Naive thymus-derived CD8-positive, alpha-beta T cell (primary cell): ENCODE data around the gene RAB1B. TPM values are rescaled to one million over a fixed set of nuclear protein-coding genes. Genes with fewer than 3 reads are reported as not detected.
"Not testable (repeated sequence)": the region's sequence is repeated elsewhere in the genome, so short reads cannot be mapped to it uniquely, and the experiment has no call there.

ENCODE experiments used
- ATAC-seq, 2 donors: fragments of 150-1000 bp; cut with Tn5 transposase in 1 of 2; sonication (Bioruptor Pico), chemical (Tn5 transposase) in 1 of 2; 1 replicate in 1 of 2; 2 replicates in 1 of 2; pipeline ENCODE4 v1.10.0; 2021; ENCODE audit warnings: mild to moderate bottlenecking in 2 of 2, moderate library complexity in 2 of 2
- POLR2A ChIA-PET: fragments of 350-600 bp; sonication (Branson Sonifier 250); formaldehyde crosslinking; loops from one replicate; lab custom pipeline; 2021; ENCODE audit warnings: antibody characterized with exemption; lab: Charles Lee
- DNase-seq, 10 donors: peaks; one replicate each; pipeline versions ENCODE4 v3.0.0 to v3.0.0-alpha.2; 2020 to 2022
- H3K27ac Mint-ChIP-seq, 10 donors: one replicate each; pipeline ENCODE4 v1.8.0; 2020 to 2022; ENCODE audit warnings: mild to moderate bottlenecking in 10 of 10, mixed read lengths in 10 of 10, moderate library complexity in 4 of 10, inconsistent platforms in 1 of 10
- H3K27me3 Mint-ChIP-seq, 5 donors: one replicate each; pipeline ENCODE4 v1.8.0; 2021 to 2022; ENCODE audit warnings: mixed read lengths in 5 of 5
- H3K36me3 Mint-ChIP-seq, 3 donors: one replicate each; pipeline ENCODE4 v1.8.0; 2020 to 2022; ENCODE audit warnings: mixed read lengths in 3 of 3, mild to moderate bottlenecking in 2 of 3, inconsistent platforms in 1 of 3
- H3K4me1 Mint-ChIP-seq, 4 donors: one replicate each; pipeline ENCODE4 v1.8.0; 2021 to 2022; ENCODE audit warnings: mixed read lengths in 4 of 4
- H3K4me3 Mint-ChIP-seq, 10 donors: one replicate each; pipeline ENCODE4 v1.8.0; 2020 to 2022; ENCODE audit warnings: mild to moderate bottlenecking in 10 of 10, mixed read lengths in 10 of 10, moderate library complexity in 6 of 10, inconsistent platforms in 1 of 10
- H3K9me3 Mint-ChIP-seq, 9 donors: one replicate each; pipeline ENCODE4 v1.8.0; 2020 to 2022; ENCODE audit warnings: mixed read lengths in 9 of 9, mild to moderate bottlenecking in 3 of 9, inconsistent platforms in 1 of 9, moderate library complexity in 1 of 9
- polyA plus RNA-seq, 3 donors: library from polyadenylated mRNA; unstranded; fragments of 300-500 nt; fragmentation: Illumina TruSeq; gene quantifications; one replicate each; pipeline ENCODE4 v1.2.3, GENCODE V29; 2021
- total RNA-seq, 8 experiments: library from RNA in 2 of 8; stranded (reverse) in 2 of 8; gene quantifications; one replicate each; pipeline ENCODE4 v1.2.3 and lab custom pipeline; 2021 to 2026

RAB1B gene
- total and polyA plus RNA-seq, 5 experiments from 2014 or later, result 13.1 to 69.2 (median 16.1) TPM

DNA sequence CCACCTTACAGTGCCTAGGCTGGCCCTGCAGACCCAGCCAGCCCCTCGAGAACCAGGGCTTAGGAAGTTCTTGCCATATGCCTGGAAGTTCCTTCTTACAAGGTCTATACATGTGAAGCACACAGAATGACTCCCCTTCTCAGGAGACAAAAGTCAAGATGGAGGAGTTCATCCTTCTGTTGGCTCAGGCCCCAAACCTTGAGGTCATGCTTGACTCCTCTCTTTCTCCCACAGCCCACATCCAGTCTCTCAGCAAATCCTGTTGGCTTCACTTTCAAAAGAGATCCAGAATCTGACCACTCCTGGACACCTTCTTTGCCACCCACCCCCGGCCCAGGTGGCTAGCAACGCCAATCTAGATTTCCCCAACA is 50.1 kb downstream of the RAB1B start:
- POLR2A ChIA-PET, result interaction anchor here (1.2 to 7.7 kb wide), 8 partner anchors 7 to 53 kb away, joined by 3 to 126 read pairs (median 13); partner anchors contain the start of genes B4GAT1, BRMS1, RAB1B and RIN1
- Mint-ChIP-seq H3K27ac (peak overlapping the region; percentile 84 to 100 (median 100)), H3K4me1 (peaks cover 42 to 82% (median 66%) of the 10 kb centered on the region in 4 donors), H3K27me3 (no peaks in the 10 kb centered on the region), H3K9me3 (peaks cover 0 to 6% (median 0%) of the 10 kb centered on the region in 9 donors), H3K36me3 (peaks cover 0 to 4% (median 4%) of the 10 kb centered on the region in 3 donors), H3K4me3 (peak overlapping the region; percentile 73 to 97 (median 90))
- DNase-seq, result no peak
- ATAC-seq, result no peak

DNA sequence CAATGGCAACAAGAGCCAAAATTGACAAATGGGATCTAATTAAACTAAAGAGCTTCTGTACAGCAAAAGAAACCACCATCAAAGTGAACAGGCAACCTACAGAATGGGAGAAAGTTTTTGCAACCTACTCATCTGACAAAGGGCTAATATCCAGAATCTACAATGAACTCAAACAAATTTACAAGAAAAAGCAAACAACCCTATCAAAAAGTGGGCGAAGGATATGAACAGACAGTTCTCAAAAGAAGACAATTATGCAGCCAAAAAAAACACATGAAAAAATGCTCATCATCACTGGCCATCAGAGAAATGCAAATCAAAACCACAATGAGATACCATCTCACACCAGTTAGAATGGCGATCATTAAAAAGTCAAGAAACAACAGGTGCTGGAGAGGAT is 51.9 kb downstream of the RAB1B start:
- POLR2A ChIA-PET, result interaction anchor here (1.3 kb wide), 1 partner anchor 8 kb away, joined by 6 read pairs; no protein-coding TSS in a partner anchor

DNA sequence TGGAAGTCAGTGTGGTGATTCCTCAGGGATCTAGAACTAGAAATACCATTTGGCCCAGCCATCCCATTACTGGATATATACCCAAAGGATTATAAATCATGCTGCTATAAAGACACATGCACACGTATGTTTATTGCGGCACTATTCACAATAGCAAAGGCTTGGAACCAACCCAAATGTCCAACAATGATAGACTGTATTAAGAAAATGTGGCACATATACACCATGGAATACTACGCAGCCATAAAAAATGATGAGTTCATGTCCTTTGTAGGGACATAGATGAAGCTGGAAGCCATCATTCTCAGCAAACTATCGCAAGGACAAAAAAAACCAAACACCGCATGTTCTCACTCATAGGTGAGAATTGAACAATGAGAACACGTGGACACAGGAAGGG is 52.3 kb downstream of the RAB1B start:
- H3K27me3 Mint-ChIP-seq, H3K9me3 Mint-ChIP-seq, H3K36me3 Mint-ChIP-seq, ATAC-seq, DNase-seq, H3K4me3 Mint-ChIP-seq: not testable (repeated sequence)
- POLR2A ChIA-PET, result interaction anchor here (1.3 kb wide), 1 partner anchor 8 kb away, joined by 6 read pairs; no protein-coding TSS in a partner anchor
- peak overlapping the region in 5 of 10 donors; percentile 21 to 100 (median 80) for H3K27ac Mint-ChIP-seq
- peaks cover 36 to 76% (median 69%) of the 10 kb centered on the region in 4 donors for H3K4me1 Mint-ChIP-seq

More for the DNA sequence above, 51.9 kb downstream of the RAB1B start:
- not testable (repeated sequence) for DNase-seq, ATAC-seq, H3K36me3 Mint-ChIP-seq, H3K27me3 Mint-ChIP-seq, H3K9me3 Mint-ChIP-seq
- Mint-ChIP-seq H3K4me3 (peak overlapping the region in 1 of 10 donors; percentile 42), H3K27ac (peak overlapping the region; percentile 84 to 100 (median 99)), H3K4me1 (peaks cover 40 to 76% (median 69%) of the 10 kb centered on the region in 4 donors)

DNA sequence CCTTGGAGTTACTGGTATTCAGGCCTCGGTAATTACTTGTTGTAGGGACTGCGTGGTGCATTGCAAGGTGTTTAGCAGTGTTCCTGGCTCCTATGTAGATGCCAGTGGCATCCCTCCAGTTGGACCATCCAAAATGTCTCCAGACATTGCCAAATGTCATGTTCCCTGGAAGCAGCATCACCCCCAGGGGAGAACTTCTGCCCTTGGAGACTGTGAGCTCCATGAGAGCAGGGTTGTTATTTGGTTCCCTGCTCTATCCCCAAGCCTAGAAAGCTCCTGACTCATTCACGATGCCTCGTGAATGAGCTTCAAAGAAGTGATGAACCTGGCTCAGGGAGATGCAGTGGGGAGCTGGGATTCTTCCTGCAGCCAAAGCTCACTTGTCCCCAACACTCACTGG is 53.2 kb downstream of the RAB1B start:
- no peaks in the 10 kb centered on the region for H3K27me3 Mint-ChIP-seq
- DNase-seq, result no peak
- peaks cover 36 to 78% (median 71%) of the 10 kb centered on the region in 4 donors for H3K4me1 Mint-ChIP-seq
- H3K36me3 Mint-ChIP-seq, result no peaks in the 10 kb centered on the region
- peak overlapping the region in 7 of 10 donors; percentile 31 to 96 (median 92) for H3K27ac Mint-ChIP-seq
- POLR2A ChIA-PET, result interaction anchor here (0.8 to 2.0 kb wide), 4 partner anchors 9 to 40 kb away, joined by 3 to 48 read pairs (median 4); no protein-coding TSS in a partner anchor
- peaks cover 0 to 6% (median 0%) of the 10 kb centered on the region in 9 donors for H3K9me3 Mint-ChIP-seq
- ATAC-seq, result no peak
- no peak overlapping the region for H3K4me3 Mint-ChIP-seq

DNA sequence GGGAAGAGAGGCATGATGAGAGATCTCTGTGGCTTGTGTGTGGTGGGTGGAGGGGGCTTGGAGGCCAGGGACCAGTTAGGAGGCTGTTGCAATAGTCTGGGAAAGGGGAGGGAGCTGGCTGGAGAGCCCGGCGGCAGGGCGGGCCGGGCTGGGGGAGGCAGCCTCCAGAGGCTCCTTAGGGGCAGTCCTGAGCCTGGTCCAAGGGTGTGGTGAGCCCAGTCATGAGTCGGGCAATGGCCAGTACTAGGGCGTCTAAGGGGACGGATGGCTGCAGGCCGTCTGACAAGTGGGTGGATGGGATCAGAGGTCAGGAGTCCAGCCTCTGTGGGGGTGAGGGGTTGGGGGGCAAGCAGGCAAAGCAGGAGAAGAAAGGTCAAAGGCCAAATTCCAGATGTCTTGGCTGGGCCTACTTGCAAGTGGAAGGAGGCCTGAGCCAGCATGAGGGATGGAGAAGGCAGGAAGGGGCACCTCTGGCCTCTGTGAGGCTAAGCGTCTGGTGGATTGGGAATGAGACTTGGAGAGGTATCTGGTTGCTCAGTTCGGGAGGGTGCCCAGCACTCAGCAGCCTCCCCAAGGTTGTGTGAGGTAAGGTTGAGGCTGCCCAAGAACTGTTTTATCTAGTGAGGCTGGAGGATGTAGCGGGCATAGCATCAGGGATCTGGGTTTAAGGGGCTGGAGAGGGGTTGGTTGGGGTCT is 54.4 kb downstream of the RAB1B start:
- DNase-seq, result no peak
- H3K4me1 Mint-ChIP-seq, result peaks cover 44 to 83% (median 75%) of the 10 kb centered on the region in 4 donors
- H3K9me3 Mint-ChIP-seq, result peaks cover 0 to 6% (median 0%) of the 10 kb centered on the region in 9 donors
- POLR2A ChIA-PET, result interaction anchor here (1.0 to 2.0 kb wide), 3 partner anchors 10 to 23 kb away, joined by 3 to 48 read pairs (median 4); partner anchors contain the start of gene RIN1
- no peaks in the 10 kb centered on the region for H3K36me3 Mint-ChIP-seq
- no peak for ATAC-seq
- peak overlapping the region; percentile 89 to 98 (median 94) for H3K27ac Mint-ChIP-seq
- H3K4me3 Mint-ChIP-seq, result peak overlapping the region in 2 of 10 donors; percentile 9 to 10
- H3K27me3 Mint-ChIP-seq, result no peaks in the 10 kb centered on the region

DNA sequence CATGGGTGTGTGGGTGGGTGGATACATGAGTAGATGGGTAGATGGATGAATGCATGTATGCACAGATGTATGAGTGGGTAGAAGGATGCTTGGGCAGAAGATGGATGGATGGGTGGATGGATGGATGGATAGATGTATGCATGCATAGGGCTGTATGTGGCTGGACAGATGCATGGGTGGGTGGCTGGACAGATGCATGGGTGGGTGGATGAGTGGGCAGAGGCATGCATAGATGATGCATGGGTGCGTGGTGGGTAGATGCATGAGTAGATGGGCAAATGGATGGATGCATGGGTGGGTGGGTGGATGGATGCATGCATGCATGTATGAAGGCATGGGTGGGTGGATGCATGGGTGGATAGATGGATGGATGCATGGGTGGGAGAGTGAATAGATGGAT is 55.2 kb downstream of the RAB1B start:
- no peak for DNase-seq
- no peaks in the 10 kb centered on the region for H3K27me3 Mint-ChIP-seq
- peaks cover 42 to 83% (median 75%) of the 10 kb centered on the region in 4 donors for H3K4me1 Mint-ChIP-seq
- no peaks in the 10 kb centered on the region for H3K36me3 Mint-ChIP-seq
- H3K9me3 Mint-ChIP-seq, result peaks cover 0 to 2% (median 0%) of the 10 kb centered on the region in 9 donors
- POLR2A ChIA-PET, result interaction anchor here (1.0 to 4.0 kb wide), 3 partner anchors 9 to 65 kb away, joined by 3 to 126 read pairs (median 5); partner anchors contain the start of genes BRMS1 and CD248
- H3K4me3 Mint-ChIP-seq, result peak overlapping the region in 2 of 10 donors; percentile 1 to 38
- H3K27ac Mint-ChIP-seq, result peak overlapping the region in 8 of 10 donors; percentile 57 to 92 (median 72)
- ATAC-seq, result no peak

DNA sequence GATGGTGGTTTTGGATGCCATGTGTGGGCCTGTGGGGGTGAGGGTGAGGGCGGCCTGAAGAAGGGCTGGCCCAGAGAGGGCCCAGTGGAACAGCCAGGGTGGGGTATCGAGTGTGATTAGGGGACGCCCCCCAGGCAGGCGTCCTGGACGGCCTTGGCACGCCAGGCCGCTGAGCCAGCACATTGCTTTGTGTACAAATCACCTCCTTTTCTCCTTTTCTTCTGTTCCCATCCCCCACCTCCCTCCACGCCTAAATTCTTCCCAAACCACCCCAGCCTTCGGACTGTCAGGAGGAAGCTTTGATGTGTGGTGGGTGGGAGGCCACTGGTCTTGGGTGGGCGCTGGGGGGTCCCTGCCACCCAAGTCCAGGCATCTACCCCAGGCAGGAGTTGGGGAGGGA is 56.2 kb downstream of the RAB1B start:
- no peak for DNase-seq
- H3K9me3 Mint-ChIP-seq, result peaks cover 0 to 2% (median 0%) of the 10 kb centered on the region in 9 donors
- peak overlapping the region in 4 of 10 donors; percentile 1 to 37 (median 16) for H3K4me3 Mint-ChIP-seq
- POLR2A ChIA-PET, result interaction anchor here (0.6 to 4.0 kb wide), 5 partner anchors 10 to 1205 kb away, joined by 3 to 126 read pairs (median 3); partner anchors contain the start of genes BRMS1 and CD248
- no peak for ATAC-seq
- peak overlapping the region in 8 of 10 donors; percentile 42 to 93 (median 78) for H3K27ac Mint-ChIP-seq
- no peaks in the 10 kb centered on the region for H3K27me3 Mint-ChIP-seq
- peaks cover 36 to 78% (median 69%) of the 10 kb centered on the region in 4 donors for H3K4me1 Mint-ChIP-seq
- H3K36me3 Mint-ChIP-seq, result no peaks in the 10 kb centered on the region

DNA sequence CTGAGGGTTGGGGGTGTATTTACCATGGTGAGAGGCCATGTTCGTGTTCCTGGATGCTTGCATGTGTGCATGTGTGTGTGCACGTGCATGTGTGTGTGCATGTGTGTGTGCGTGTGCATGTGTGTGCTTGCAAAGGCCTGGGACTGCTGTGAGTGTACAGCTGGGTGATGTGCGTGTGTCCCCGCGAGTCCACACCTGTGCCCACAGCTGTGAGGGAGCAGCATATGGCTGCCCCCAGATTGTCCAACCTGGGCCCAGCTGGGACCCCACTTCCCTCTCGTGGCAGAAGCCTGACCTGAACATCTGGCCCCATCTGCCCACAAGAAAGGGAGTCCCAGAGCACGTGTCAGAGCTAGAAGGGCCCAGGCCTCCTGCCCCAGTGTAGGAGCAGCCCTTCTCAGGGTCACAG is 56.8 kb downstream of the RAB1B start:
- ATAC-seq (no peak), DNase-seq (no peak)
- POLR2A ChIA-PET, result interaction anchor here (0.6 to 4.0 kb wide), 4 partner anchors 10 to 1205 kb away, joined by 3 to 126 read pairs (median 4); partner anchors contain the start of genes BRMS1 and CD248
- Mint-ChIP-seq H3K27me3 (no peaks in the 10 kb centered on the region), H3K4me1 (peaks cover 36 to 73% (median 63%) of the 10 kb centered on the region in 4 donors), H3K36me3 (no peaks in the 10 kb centered on the region), H3K27ac (peak overlapping the region; percentile 81 to 96 (median 91)), H3K9me3 (no peaks in the 10 kb centered on the region), H3K4me3 (peak overlapping the region in 3 of 10 donors; percentile 56 to 67 (median 63))

DNA sequence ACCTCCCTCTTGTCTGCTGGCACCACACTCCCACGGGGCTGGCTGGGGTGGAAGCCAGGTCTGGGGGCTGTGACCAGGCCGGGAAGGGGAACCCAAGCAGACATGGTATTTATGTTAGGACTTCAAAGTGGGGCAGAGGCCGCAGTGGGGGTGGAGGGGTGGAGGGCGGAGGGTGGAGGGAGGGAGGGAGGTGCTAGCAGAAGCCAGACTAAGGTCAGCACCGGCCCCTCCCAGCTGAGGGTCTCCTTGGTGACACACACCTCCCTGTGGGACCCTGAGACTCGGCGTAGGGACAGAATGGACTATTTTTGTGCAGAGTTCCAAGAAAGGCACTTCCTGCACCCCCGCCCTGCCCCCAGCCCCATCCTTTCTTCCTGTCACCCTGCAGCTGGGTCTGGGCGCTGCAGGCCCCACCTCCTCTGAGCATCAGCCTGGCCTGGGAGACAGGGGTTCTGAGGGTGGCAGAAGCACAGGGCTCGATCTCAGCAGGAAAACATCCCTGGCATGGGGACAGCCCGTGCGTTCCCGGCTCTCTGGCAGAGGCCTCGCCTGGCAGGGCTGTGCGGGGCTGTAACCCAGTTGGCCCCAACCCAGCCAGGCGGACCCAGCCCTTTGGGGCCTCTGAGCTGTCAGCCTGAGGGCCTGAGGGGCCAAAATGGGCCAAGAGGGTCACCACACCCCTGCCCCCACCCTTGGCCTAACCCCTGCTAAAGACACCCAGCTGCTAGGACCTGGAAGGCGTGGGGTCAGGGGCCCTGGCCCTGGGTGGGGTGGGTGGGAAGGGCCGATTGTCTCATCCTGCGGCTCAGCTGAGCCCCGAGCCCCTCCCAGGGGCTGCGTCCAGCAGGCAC is 58.0 kb downstream of the RAB1B start:
- DNase-seq (peak in 5 of 10 donors; percentile 41 to 75 (median 45)), ATAC-seq (peak; percentile 54 to 56)
- peak overlapping the region; percentile 81 to 96 (median 91) for H3K27ac Mint-ChIP-seq
- H3K27me3 Mint-ChIP-seq, result no peaks in the 10 kb centered on the region
- no peaks in the 10 kb centered on the region for H3K36me3 Mint-ChIP-seq
- no peaks in the 10 kb centered on the region for H3K9me3 Mint-ChIP-seq
- peak overlapping the region in 8 of 10 donors; percentile 26 to 74 (median 65) for H3K4me3 Mint-ChIP-seq
- peaks cover 36 to 68% (median 60%) of the 10 kb centered on the region in 4 donors for H3K4me1 Mint-ChIP-seq
- POLR2A ChIA-PET, result interaction anchor here (0.6 to 4.0 kb wide), 7 partner anchors 9 to 68 kb away, joined by 3 to 126 read pairs (median 3); partner anchors contain the start of genes CD248 and SLC29A2
